ENCODE measurements around the gene NUP210L. TPM values are rescaled to one million over a fixed set of nuclear protein-coding genes. Genes with fewer than 3 reads are reported as not detected.

Gene NUP210L
- polyA plus RNA-seq, 2 of the 4 experiments (the other 2 are of a cell fraction) = not detected

GRCh38 chr1:153990468-153991150 lies 164.3 kb downstream of the NUP210L start, which contains the start of gene RPS27 (continued):
- TF ChIP-seq NPAS2 (CRISPR knock-in tag; IDR thresholded peaks at IDR 0.05; ENCODE audit: borderline replicate concordance) (no peak), FOSB (CRISPR knock-in tag; IDR thresholded peaks at IDR 0.05) (no peak), FOSL2 (IDR thresholded peaks at IDR 0.05) (no peak), FOSL2 (CRISPR knock-in tag; IDR thresholded peaks at IDR 0.05) (peak; percentile 69), MAX (IDR thresholded peaks at IDR 0.05) (peak; percentile 92), HEYL (CRISPR knock-in tag; IDR thresholded peaks at IDR 0.05) (no peak), GATA3 (IDR thresholded peaks at IDR 0.05; ENCODE audit: borderline replicate concordance) (peak; percentile 58), RAD21 (conservative IDR thresholded peaks at IDR 0.05 in 1 of 2, IDR thresholded peaks at IDR 0.05 in 1 of 2) (no peak), EHF (CRISPR knock-in tag; IDR thresholded peaks at IDR 0.05) (no peak), CTCF (IDR thresholded peaks at IDR 0.05) (no peak), CEBPB (IDR thresholded peaks at IDR 0.05) (peak in 1 of 2 experiments; percentile 67; a peak in 2 of 4 replicates), NR3C1 (IDR thresholded peaks at IDR 0.05) (no peak), ESRRA (IDR thresholded peaks at IDR 0.05; ENCODE audit: borderline replicate concordance, low read length) (no peak), ZSCAN20 (CRISPR knock-in tag; IDR thresholded peaks at IDR 0.05) (no peak), HOXB13 (CRISPR knock-in tag; IDR thresholded peaks at IDR 0.05; ENCODE audit: low read depth) (no peak), CBX2 (IDR thresholded peaks at IDR 0.05; ENCODE audit: borderline replicate concordance, low read depth) (no peak), ZNF302 (CRISPR knock-in tag; IDR thresholded peaks at IDR 0.05) (no peak), MAZ (IDR thresholded peaks at IDR 0.05; ENCODE audit: borderline replicate concordance, low read depth, low read length) (no peak), RARB (CRISPR knock-in tag; IDR thresholded peaks at IDR 0.05) (no peak), ZFP36 (IDR thresholded peaks at IDR 0.05; ENCODE audit: borderline replicate concordance, partially characterized antibody) (no peak), EHMT2 (IDR thresholded peaks at IDR 0.05; ENCODE audit: low read depth) (no peak; the same call in 1 of the 2 replicates), KDM5A (IDR thresholded peaks at IDR 0.05) (0 out of 2 replicates have a peak, but pooled peaks have one; percentile 33), EP300 (IDR thresholded peaks at IDR 0.05) (no peak), HOXB5 (CRISPR knock-in tag; IDR thresholded peaks at IDR 0.05) (0 out of 2 replicates have a peak, but pooled peaks have one; percentile 46), SREBF2 (IDR thresholded peaks at IDR 0.05) (no peak), TP53 (CRISPR knock-in tag; IDR thresholded peaks at IDR 0.05) (peak; percentile 80; the same call in 1 of the 2 replicates), FOXS1 (CRISPR knock-in tag; IDR thresholded peaks at IDR 0.05) (no peak), HDAC2 (IDR thresholded peaks at IDR 0.05) (no peak), HMGXB4 (CRISPR knock-in tag; IDR thresholded peaks at IDR 0.05; ENCODE audit: borderline replicate concordance) (no peak), POLR2A (IDR thresholded peaks at IDR 0.05; ENCODE audit: low read length) (peak; percentile 100), REST (IDR thresholded peaks at IDR 0.05) (peak; percentile 58), ELK1 (IDR thresholded peaks at IDR 0.05; ENCODE audit: low read depth, low read length) (no peak), CHD4 (IDR thresholded peaks at IDR 0.05; ENCODE audit: borderline replicate concordance) (no peak), KDM1A (IDR thresholded peaks at IDR 0.05; ENCODE audit: low read depth) (no peak)
